Stimulated activated CD8-positive, alpha-beta memory T cell treated with anti-CD3 and anti-CD28 coated beads, Interleukin-12 subunit alpha, Interleukin-12 subunit beta, amount 100 ng/mL, for 1 hour (primary cell): ENCODE measurements around the gene ROBO1.

Experiments used
- DNase-seq: peaks from one replicate; pipeline ENCODE4 v3.0.0-alpha.2; 2020; ENCODE audit warnings: low read depth

Gene ROBO1

DNA sequence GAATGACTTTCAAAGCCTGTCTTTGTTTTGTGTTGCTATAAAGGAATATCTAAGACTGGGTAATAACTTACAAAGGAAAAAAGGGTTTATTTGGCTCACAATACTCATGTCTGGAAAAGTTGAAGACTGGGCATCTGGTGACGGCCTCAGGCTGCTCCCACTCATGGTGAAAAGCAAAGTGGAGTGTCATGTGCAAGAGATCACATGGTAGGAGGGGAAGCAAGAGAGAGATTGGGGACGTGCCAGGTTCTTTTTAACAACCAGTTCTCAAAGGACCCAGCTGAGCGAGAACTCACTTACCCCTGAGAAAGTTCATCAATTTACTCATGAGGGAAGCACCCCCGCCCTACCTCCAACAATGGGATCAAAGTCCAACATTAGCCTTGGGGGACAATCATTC lies 929.4 kb downstream of the ROBO1 start:
- DNase-seq = no peak

DNA sequence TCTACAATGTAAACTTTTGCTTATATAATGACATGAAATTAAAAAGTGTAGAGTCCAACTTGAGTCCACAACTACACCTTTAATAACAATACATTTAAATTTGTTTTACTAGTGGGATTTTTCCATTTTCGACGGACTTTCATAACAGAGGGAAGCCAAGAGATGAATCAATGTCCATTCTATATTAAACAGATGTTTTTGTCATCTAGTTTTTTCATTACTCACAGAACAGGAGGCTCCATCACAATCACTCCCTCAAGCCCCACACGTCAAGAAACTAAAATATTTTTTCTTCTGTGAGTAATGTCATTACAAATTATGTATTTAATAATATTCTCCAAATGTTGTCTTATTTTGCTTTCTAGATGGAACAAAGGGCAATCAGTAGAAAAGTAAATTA lies 932.9 kb downstream of the ROBO1 start:
- no peak for DNase-seq

DNA sequence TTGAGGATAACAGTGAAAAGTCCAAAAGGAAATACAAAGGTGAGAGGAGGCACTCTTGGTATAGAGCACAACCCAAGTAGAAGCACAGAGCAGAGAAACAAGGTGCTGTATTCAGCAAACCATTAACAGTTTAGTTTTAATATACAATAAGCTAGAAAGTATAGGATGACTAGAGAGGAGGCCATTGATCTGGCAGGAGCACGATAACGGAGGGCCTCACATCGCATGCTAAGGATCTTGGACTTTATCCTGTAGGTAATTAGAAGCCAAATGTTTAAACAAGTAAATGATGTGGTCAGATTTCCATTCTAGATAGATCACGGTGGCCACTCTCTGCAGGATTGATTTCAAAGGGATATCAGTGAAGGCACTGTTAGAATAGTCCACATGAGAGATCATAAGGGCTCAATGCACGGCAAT lies 935.0 kb downstream of the ROBO1 start:
- no peak for DNase-seq

DNA sequence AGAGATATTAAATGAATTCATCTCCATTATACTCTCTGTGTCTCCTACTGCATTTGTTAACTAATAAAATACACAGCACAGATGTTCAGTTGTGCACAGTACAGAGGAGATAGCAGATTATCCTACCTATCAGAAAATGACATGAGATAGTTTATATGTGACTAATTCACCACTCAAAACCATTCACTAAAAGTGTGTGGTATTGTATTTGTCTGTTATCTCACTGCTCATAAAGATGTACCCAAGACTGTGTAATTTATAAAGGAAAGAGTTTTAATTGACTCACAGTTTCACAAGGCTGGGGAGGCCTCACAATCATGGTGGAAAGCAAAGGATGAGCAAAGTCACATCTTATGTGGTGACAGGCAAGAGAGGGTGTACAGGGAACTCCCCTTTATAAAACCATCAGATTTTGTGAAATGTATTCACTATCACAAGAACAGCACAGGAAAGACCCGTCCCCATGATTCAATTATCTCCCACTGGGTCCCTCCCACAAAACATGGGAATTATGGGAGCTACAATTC lies 936.3 kb downstream of the ROBO1 start:
- no peak for DNase-seq

DNA sequence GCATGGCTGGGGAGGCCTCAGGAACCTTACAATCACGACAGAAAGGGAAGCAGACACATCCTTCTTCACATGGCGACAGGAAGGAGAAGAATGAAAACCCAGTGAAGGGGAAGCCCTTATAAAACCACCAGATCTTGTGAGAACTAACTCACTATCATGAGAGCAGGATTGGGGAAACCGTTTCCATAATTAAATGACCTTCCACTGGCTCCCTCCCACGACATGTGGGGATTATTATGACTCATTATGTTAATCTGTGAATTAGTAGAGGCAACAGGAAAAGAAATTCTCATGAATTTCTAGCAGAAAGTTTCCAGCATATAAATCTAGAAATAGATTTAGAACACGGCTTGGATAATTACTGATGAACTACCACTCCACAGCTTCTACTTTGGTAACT lies 937.3 kb downstream of the ROBO1 start:
- DNase-seq = no peak

DNA sequence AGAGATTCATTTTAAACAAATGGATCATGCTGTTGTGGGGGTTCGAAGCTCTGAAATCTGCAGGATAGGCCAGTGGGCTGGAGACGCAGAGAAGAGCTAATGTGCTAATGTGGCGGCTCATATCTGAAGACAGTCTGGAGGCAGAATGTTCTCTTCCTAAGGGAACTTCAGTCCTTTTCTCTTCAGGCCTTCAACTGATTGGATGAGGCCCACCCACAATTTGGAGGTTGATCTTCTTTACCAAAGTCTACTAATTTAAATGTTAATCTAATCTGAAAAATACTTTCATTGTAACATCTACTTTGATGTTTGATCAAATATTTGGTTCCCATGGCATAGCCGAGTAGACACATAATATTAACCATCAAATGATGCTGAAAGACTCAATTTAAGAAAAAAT lies 940.2 kb downstream of the ROBO1 start:
- DNase-seq = no peak

DNA sequence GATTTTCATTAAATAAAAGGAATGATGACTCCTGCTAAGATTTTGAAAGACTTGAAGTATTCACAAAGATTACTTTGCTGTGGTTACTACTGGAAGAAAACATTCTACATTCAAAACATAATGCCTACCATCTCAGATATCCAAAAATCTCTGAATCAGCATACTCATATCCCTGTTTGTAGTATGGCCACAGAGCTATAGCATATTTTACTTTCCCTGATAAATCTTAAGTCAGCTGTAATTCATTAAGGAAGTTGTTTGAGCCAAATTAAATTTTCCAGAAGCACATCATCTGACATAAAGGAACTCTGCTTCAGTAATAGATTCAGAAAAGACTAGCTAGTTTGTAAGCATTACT lies 942.0 kb downstream of the ROBO1 start:
- DNase-seq = no peak

DNA sequence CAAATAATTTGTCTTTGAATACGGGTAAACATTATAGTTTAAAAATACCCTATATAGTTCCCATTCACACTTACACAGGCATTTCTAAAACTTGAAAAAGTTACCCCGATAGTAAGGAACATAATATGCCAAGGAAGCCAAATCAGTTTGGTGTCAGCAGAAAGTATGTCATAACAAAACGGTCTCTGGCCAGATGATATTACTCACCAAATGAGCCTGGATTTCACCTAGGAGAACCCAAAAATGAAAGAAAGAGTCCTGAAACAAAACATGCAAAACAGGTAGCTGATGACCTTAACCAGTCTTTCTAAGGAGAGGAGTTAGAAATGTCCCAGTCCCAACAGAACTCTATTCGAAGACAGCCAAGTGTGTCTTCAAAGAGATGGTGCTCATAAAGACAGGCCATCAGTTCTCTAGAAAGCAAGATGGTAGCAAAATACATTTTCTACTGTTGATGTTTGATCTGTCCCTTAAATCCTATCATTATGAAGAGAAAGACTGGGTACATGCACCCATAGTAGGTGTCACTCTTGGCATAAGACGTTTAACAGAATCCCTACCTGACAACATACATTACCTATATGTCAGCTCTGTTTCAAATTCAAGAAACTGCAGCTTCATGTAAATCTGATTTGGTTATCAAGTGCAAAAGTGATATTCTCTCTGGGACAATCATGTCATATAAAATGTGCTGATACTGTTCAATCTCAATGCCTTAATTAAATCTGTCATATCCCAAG lies 942.5 kb downstream of the ROBO1 start:
- no peak for DNase-seq

DNA sequence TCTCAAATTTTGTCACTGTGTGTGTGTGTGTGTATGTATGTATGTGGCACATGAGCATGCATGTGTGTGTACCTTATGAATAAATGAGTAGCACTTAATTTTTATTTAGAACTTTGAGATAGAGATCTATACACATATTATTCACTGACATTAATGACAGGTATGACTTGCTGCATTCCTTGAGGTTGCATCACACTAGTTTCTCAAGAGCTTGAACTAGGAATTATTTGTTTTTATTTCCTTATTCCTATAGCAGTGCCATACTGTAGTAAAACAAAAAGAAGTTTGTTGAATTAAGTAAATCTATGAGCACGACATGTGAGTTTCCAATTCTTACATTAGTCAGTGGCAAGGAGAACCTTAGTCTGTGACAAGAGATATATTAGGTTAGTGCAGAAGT lies 943.9 kb downstream of the ROBO1 start:
- DNase-seq = no peak

DNA sequence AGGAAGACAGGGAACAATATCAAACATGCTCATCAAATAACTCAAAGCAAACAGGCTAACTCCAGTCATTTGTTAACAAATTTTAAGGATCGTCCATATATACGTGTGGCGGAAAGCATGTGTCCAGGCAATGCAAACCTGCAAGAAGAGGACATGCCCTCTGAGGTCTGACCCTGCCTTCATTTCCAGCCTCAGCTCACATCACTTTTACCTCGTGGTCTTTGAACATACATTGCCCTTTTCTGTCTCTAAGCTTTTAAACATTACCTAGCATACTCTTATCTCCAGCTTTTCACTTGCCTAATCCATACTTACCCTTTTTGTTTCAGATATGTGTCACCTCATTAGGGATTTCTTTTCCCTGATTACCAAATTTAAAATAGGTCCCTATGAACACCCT lies 944.4 kb downstream of the ROBO1 start:
- DNase-seq = no peak

DNA sequence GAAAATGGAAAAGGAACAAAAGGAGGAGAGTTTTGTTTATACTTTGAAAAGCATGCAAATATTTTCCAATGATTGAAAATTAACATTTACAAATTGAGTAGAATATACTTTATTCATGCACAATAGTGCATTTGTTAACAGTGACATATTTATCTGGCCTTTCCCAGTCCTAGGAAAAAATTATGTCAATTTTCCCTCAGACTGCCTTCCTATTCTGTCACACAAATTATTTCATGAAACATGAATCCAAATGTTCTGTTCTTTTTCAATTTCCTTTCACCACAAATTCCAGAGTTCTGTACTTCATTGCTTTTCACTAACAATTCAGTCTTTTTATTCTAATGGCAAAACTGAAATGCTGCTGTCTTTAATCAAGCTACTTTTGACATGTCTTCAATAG lies 945.1 kb downstream of the ROBO1 start:
- no peak for DNase-seq

DNA sequence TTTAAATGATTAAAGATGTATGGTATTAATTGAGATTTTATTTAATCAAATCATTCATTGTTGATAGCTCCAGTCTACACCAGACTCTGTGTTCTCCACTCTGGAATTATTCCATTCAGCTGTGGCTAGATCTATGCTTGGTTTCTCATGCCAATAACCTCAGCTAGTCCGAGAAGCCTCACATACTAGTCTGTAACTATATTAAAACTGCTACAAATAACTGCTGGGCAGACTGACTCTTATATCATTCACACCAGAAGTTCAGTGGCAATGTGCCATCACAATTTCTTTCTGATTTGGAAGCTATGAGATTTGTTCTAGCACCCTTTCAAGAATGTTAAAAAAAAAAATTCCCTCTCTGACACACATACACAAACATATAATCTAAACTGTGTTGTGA lies 947.3 kb downstream of the ROBO1 start:
- no peak for DNase-seq

DNA sequence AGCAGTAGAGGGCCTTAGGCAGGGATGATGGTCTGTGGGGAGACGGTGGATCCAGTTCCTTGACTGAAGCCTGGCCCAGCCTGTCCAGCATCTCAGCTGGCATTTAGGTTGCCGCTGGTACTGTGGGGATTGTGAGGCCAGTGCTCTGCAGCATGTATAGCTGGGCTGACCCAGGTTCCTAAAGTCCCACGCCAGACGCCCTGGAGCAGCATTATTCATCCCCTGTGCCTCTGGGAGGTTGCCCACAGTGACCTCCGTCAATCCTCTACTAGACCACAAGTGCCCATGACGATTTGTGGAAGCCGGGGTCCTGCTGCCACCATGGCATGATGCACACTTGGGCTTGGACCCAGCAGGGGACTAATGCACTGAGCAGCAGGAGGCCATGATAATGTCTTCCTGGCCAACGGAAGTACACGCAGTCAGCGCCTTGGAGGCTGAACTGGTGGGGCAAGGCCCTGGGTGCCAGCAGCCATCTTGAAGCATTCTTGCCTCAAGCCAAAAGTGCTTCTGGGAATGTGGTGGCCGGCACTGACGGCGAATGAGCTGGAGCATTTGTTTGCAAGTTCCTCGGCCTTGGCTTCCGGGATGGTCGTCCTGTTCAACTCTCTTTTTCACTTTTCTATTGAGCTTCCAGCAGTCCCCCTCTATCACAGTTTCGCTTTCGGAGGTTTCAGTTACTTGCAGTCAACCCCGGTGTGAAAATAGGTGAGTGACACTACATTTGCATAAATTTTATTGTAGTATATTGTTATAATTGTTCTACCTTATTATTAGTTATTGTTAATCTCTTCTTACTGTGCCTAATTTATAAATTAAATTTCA lies 949.4 kb downstream of the ROBO1 start:
- DNase-seq = no peak

DNA sequence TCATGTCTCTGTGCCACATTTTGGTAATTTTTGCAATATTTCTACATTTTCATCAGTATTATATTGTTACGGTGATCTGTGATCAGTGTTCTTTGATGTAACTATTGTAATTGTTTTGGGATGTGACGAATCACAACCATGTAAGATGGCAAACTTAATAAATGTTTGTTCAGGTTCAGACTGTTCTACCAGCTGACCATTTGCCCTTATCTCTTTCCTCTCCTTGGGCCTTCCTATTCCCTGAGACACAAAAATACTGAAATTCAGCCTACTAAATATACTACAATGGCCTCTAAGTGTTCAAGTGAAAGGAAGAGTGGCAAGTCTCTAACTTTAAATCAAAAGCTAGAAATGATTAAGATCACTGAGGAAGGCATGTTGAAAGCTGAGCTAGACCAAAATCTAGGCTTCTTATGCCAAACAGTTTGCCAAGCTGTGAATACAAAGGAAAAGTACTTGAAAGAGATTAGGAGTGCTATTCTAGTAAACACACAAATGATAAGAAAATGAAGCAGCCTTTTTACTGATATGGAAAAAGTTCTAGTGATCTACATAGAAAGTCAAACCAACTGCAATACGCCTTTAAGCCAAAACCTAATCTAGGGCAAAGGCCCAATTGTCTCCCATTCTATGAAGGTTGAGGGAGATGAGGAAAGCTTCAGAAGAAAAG lies 952.8 kb downstream of the ROBO1 start:
- DNase-seq = no peak

DNA sequence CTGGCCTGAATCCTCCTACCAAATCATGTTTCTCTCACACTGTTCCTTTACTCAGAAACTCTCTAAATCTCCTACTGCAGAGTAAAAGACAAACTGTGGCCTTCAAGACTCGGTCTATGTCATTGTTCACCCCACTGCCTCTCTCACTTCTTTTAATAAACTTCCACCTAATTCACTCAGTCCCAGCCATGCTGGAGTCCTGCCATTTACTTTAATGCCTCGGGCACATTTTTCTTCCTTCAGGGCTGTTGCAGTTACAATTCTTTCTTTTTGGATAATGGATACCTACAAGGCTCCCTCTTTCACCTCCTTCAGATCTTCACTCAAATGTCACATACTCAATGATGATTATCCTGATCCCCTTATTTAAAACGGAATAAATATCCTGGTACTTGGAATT lies 955.6 kb downstream of the ROBO1 start:
- DNase-seq = no peak

DNA sequence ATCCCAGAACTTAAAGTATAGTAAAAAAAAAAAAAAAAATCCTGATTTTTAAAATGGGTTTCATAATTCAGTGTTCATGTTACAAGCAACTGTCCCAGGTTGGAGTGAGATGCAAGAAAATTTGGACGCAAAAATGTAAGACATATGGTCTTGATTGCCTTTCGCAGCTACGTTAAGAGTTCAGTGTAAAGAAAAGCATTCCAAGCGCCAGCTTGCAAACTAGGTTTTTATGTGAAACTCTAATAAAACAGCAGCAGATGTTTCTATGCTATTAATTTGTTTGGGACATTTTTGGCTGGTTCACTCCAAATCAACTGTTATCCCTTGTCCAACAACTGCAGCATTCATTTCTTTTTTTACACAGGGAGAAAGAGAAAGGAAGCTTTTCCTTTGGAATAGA lies 957.8 kb downstream of the ROBO1 start:
- DNase-seq = no peak

DNA sequence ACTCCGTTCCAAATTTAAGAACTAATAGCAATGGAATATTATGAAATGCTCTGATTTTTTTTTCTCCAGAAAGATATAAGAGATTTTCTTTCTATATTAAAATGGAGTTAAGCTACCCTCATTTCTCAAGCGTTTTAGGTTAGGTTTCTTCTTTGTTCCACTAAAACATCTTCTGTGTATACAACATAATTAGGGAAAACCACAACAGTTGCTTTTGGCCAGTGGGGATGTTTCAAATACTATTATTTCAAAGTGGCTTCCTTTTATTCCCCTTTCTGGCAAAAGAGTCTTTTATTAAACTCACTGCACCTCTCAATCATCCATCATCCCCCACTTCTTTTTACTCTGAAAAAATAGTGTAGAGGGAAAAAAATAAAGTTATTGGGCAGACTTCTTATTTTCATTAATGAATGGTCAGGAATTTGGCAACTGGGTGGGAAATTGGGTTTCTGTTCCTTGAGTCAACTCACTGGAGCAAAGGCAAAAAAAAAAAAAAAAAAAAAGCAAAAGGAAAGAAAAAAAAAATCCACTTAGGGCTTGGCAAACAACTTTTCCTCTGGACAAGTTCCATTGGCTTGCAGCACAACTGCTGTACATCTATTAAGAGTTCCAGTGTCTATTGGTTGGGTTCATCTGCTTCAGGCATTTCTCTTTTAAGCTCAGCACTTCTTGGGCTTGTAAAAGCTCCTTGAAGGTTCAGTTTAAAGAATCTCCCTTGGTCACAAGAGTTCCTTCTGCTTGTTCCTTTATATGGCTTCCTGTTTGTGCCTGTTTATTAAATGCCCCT lies 963.4 kb downstream of the ROBO1 start:
- no peak for DNase-seq

DNA sequence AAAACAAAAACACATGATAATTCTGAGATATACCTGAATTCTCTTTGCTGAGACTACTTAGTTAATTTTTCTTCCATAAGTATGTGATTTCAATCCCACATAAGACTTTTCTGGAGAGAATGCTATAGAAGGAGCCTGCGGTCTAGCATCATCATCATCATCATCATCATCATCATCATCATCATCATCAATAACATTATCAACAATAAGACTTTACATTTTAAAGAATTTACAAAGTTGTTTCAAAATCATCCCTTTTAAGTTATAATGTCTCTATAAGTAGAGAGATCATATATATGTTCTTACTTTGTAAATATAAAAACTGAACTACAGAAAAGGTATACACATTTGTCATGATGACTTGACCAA lies 965.3 kb downstream of the ROBO1 start:
- no peak for DNase-seq

DNA sequence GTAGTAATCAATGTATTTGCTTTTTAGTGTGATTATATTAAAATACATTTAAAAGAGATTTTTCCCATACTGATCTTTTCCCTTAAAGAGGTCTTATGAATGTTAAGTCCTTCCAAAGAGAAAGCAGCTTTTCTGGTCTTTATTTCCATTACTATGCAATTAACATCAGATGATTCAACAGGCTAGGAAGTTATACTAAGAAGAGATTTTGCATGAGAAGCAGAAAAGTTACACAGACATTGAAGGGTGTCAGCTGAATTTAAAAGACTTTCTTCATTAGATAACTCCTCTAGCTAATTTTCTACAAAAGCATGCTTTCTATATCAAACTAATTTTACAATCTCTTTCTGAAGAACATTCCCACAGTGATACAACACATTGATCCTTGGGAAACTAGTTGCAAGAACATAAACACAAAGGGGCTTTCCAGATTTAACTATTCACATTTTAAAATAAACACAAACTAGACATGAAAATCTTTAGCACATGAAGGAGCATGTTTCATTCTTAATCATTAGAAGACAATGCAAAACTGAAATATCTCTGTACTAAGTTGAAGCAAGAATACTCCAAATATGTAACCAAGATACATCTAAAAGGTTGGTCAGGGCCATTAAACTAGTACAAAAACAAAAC lies 965.8 kb downstream of the ROBO1 start:
- no peak for DNase-seq

DNA sequence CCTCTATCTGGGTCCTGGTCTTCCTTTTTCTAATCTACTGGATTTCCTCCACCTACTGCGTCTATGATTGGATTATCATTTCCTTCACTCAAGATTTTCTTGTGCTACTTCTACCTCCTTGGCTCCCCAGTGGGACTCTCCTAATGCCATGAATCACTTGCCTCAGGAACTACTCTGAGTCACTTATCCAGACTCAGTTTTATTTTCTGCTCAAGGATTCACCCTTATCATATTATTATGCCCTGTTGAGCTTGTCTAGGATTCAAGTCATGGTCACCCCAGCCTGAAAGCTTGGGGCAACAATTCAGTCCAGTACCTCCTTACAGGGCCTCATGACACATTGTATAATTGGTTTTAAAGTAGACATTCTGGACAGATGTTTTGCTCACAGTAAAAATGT lies 968.1 kb downstream of the ROBO1 start:
- no peak for DNase-seq

DNA sequence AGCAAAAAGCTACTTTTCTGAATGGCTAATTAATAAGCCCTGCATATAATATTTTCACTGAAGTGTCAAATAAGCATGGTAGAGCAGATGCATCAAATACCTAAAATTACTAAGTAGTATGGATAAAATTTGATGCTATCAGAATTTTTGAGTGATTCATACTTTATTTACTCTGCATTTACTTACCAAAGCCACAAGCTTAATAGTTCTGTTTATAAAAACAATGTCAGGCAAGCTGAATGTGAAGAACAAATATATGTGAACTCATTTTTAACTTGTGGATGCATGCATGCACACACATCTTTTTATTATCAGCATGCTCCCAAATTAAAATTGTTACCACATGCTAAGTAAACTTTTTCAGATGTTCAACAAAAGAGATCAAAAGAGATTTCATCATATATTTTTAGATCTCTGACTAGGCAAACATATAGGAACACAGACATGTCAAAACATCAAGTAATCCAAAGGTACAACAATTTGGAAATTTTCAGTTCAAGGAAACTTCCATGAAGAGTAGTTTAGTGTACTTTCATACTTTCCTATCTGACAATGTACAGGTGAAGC lies 969.4 kb downstream of the ROBO1 start:
- no peak for DNase-seq
